Gastrocnemius medialis (tissue), 4 donors: ENCODE results near the gene CASKIN2.

Experiments
- CTCF ChIP-seq, 5 experiments: fragments of 450-650 bp in 3 of 5; fragments of 200-600 bp in 2 of 5; sonication (generic) in 2 of 5; IDR thresholded peaks in 4 of 5; conservative IDR thresholded peaks in 1 of 5; 1 replicate in 4 of 5; 2 replicates in 1 of 5; pipeline ENCODE4 v1.5.1; 2016 to 2019; ENCODE audit warnings: antibody characterized with exemption in 5 of 5, mild to moderate bottlenecking in 3 of 5, moderate library complexity in 3 of 5
- POLR2A ChIP-seq, 2 donors: fragments of 450-650 bp; IDR thresholded peaks; one replicate each; pipeline ENCODE4 v1.6.1; 2017; ENCODE audit warnings: antibody characterized with exemption in 2 of 2, mild to moderate bottlenecking in 2 of 2, moderate library complexity in 2 of 2

GRCh38 chr17:75535119-75535537 is 19.8 kb upstream of the CASKIN2 start:
- no peak for TF ChIP-seq CTCF (IDR thresholded peaks at IDR 0.05 in 4 of 5, conservative IDR thresholded peaks at IDR 0.05 in 1 of 5)
- TF ChIP-seq POLR2A (IDR thresholded peaks at IDR 0.05) = no peak
